HL-60 (cell line): Measurements from ENCODE around the gene ERBB2.

Source experiments
- DNase-seq, 2 experiments: peaks; one replicate each; pipeline ENCODE4 v3.0.0-alpha.2; 2010 to 2020; ENCODE audit warnings: low read depth in 1 of 2, low spot score in 1 of 2
- H3K27ac ChIP-seq: fragments of 250-450 bp; sonication (Bioruptor Pico); replicated peaks from 2 replicates; pipeline ENCODE4 v1.5.1; 2020; ENCODE audit warnings: mild to moderate bottlenecking, moderate library complexity
- H3K27me3 ChIP-seq: fragments of 250-450 bp; sonication (Bioruptor Pico); 2 replicates; pipeline ENCODE4 v1.5.1; 2021; ENCODE audit warnings: mild to moderate bottlenecking, moderate library complexity; ENCODE audit not compliant: insufficient read depth, poor library complexity, severe bottlenecking
- H3K4me3 ChIP-seq: replicated peaks from 2 replicates; pipeline ENCODE4 v1.5.1; 2011; ENCODE audit warnings: mild to moderate bottlenecking, control low read depth, low read length; ENCODE audit not compliant: insufficient read depth
- GABPA ChIP-seq: IDR thresholded peaks from 2 replicates; pipeline ENCODE4 v1.6.1; 2012; ENCODE audit warnings: low read depth
- POLR2AphosphoS5 ChIP-seq: IDR thresholded peaks from 2 replicates; pipeline ENCODE4 v1.6.1; 2012; ENCODE audit warnings: low read depth
- SPI1 ChIP-seq: IDR thresholded peaks from 2 replicates; pipeline ENCODE4 v1.6.1; 2012; ENCODE audit warnings: low read depth, mild to moderate bottlenecking, borderline replicate concordance
- TF ChIP-seq, protein P1 (sequence below): IDR thresholded peaks from 2 replicates; pipeline ENCODE4 v1.6.1; 2012; ENCODE audit warnings: low read depth; ENCODE audit not compliant: insufficient replicate concordance
- TF ChIP-seq, protein P2 (sequence below): IDR thresholded peaks from one replicate; pipeline ENCODE4 v1.5.1; 2011; ENCODE audit warnings: low read length, control low read depth, inconsistent platforms; ENCODE audit not compliant: insufficient read depth

The ERBB2 gene

DNA sequence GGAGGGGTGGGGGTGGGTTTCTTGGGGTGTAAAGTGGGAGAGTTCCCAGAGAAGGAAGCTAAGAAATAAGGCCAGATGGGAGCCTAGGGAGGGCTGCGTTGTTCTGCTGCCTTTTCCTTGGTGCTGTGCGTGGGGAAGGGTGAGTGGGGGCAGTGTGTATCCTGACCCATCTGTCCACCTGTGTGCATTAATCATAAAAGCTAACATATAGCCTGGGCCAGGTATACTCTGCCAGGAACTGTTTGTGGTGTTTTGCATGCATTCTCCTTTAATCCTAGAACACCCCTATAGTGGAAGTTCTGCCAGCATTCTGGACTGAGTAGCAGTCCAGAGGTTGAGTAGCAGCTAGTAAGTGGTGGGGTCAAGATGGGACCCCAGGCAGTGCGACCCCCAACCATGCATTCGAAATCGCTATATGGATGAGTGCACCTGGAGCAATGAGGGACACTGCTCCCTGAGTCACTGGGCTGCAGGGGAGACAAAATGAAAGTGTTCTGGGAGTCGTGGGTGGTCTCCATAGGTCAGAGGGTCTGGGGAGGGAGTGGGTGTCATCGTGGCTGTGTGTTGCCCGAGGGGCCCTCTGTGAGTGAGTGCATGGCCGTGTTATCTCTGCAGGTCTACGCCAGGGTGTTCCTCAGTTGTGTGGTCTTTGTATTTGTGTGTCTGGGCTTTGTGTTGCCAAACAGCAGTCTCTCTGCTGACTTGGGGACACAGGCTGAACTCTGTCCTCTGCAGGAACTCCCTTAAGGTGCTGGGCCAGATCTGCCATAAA is 1.3 kb downstream of the ERBB2 start:
- no peak overlapping the region for H3K27ac ChIP-seq
- no peak for DNase-seq
- H3K27me3 ChIP-seq: peaks cover 17% of the 10 kb centered on the region
- TF ChIP-seq GABPA: no peak
- TF ChIP-seq POLR2AphosphoS5: no peak
- H3K4me3 ChIP-seq: no peak overlapping the region

DNA sequence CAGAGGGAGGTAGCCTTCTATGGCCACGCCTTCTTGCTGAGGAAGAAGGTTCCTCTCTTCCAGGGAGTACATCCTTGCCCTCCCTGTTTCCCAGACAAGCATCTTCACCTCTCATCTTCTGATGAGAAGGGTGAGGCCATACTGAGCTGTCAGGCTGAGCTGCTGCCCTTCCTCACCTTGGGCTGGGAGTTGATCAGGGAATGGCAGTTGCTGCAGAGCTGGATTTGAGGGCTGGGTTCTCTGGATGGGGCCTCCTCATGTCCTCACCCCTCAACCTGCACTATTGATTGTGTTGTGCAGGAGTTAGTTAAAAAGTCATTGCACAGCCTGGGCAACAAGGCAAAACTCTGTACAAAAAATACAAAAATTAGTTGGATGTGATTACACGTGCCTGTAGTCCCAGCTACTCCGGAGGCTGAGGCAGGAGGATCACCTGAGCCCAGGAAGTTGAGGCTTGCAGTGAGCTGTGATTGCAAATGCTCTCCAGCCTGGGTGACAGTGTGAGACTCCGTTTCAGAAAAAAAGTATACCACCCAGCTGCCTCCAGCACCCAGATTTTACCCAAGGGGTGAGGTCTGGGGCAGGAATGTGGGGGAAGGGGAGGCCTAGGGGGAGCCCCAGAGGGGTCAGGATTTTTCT is 2.0 kb downstream of the ERBB2 start:
- Histone ChIP-seq H3K4me3 (no peak overlapping the region), H3K27ac (no peak overlapping the region), H3K27me3 (peaks cover 17% of the 10 kb centered on the region)
- DNase-seq: no peak
- no peak for TF ChIP-seq POLR2AphosphoS5

DNA sequence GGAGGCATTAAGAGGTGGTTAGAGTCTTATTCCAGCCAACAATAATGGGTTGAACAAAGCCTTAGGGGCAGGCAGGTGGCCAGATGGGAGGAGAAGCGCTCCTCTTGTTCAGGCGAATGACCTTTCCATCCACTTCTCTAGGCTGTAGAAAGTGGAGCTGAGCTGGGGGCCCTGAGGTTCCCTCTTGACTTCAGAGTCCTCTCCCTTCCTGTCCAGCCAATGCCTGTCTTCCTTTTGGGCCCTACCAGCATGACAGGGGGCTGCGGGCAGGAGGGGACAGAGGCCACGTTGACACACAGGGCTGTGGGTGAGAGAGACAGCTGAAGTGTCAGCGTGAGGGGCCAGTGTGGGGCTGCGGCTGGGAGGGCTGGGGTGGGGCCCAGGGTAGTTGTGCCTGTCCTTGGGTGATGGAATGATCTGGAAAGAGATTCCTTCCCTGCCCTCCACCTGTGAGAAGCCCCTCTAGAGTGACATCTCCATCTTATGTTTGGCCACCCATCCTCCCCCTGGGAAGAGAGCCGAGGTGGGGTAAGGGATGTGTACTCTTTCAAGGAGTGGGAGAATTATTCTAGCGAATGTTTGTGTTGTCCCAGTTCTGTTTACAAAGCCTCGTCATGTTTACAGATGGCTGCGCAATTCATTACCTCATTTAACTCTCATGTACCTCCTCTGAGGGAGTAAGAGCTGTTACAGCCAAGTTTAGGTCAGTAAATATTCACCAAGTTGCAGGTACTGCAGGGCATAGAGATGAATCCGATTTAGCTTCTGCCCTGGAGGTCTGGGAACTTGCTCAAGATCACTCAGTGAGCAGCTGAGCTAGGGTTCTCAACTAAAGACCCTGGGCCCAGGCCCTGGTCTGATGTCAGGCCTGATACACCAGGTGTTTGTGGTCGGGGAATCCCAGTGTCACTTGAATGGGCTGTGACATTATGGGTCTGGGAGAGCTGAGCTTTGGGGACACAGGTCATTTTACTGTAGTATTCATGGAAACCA is 3.3 kb downstream of the ERBB2 start:
- no peak for DNase-seq
- Histone ChIP-seq H3K27me3 (peaks cover 17% of the 10 kb centered on the region), H3K27ac (no peak overlapping the region), H3K4me3 (no peak overlapping the region)
- TF ChIP-seq, protein P1, sequence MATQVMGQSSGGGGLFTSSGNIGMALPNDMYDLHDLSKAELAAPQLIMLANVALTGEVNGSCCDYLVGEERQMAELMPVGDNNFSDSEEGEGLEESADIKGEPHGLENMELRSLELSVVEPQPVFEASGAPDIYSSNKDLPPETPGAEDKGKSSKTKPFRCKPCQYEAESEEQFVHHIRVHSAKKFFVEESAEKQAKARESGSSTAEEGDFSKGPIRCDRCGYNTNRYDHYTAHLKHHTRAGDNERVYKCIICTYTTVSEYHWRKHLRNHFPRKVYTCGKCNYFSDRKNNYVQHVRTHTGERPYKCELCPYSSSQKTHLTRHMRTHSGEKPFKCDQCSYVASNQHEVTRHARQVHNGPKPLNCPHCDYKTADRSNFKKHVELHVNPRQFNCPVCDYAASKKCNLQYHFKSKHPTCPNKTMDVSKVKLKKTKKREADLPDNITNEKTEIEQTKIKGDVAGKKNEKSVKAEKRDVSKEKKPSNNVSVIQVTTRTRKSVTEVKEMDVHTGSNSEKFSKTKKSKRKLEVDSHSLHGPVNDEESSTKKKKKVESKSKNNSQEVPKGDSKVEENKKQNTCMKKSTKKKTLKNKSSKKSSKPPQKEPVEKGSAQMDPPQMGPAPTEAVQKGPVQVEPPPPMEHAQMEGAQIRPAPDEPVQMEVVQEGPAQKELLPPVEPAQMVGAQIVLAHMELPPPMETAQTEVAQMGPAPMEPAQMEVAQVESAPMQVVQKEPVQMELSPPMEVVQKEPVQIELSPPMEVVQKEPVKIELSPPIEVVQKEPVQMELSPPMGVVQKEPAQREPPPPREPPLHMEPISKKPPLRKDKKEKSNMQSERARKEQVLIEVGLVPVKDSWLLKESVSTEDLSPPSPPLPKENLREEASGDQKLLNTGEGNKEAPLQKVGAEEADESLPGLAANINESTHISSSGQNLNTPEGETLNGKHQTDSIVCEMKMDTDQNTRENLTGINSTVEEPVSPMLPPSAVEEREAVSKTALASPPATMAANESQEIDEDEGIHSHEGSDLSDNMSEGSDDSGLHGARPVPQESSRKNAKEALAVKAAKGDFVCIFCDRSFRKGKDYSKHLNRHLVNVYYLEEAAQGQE: no peak
- TF ChIP-seq, protein P2, sequence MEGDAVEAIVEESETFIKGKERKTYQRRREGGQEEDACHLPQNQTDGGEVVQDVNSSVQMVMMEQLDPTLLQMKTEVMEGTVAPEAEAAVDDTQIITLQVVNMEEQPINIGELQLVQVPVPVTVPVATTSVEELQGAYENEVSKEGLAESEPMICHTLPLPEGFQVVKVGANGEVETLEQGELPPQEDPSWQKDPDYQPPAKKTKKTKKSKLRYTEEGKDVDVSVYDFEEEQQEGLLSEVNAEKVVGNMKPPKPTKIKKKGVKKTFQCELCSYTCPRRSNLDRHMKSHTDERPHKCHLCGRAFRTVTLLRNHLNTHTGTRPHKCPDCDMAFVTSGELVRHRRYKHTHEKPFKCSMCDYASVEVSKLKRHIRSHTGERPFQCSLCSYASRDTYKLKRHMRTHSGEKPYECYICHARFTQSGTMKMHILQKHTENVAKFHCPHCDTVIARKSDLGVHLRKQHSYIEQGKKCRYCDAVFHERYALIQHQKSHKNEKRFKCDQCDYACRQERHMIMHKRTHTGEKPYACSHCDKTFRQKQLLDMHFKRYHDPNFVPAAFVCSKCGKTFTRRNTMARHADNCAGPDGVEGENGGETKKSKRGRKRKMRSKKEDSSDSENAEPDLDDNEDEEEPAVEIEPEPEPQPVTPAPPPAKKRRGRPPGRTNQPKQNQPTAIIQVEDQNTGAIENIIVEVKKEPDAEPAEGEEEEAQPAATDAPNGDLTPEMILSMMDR: no peak
- TF ChIP-seq POLR2AphosphoS5: no peak
- no peak for TF ChIP-seq GABPA
- no peak for TF ChIP-seq SPI1

DNA sequence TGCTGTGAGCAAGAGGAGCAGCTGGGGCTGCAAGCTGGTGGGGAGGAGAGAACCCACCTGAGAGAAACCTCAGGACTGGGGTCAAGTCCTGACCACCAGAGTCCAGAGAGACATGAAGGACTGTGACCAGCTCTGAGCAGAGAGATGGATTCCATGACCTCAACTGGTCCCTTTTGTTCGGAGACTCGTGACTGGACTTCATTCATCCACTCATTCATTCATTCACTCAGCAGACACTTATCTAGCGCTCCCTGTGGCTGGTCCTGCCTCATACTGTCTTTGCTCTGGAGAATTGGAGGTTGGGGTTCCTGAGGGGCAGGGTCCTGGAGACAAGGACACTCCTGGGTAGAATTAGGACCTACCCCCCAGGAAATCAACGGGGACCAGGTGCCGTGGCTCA is 4.0 kb downstream of the ERBB2 start:
- no peak for DNase-seq
- H3K27me3 ChIP-seq: peaks cover 15% of the 10 kb centered on the region
- no peak for TF ChIP-seq SPI1
- TF ChIP-seq POLR2AphosphoS5: no peak
- no peak overlapping the region for H3K27ac ChIP-seq
- no peak overlapping the region for H3K4me3 ChIP-seq

- no peak overlapping the region for H3K27ac ChIP-seq
- TF ChIP-seq, protein P1: no peak
- no peak for TF ChIP-seq POLR2AphosphoS5
- TF ChIP-seq, protein P2: no peak
- no peak for TF ChIP-seq SPI1
- TF ChIP-seq GABPA: no peak
These were observed 5.1 kb downstream of the ERBB2 start for GRCh38 chr17:39704821-39705551.

More at GRCh38 chr17:39704821-39705551, 5.1 kb downstream of the ERBB2 start:
- no peak for DNase-seq
- no peak overlapping the region for H3K4me3 ChIP-seq
- H3K27me3 ChIP-seq: peaks cover 15% of the 10 kb centered on the region
